Measurements from ENCODE around the gene CHID1. TPM values are rescaled to one million over a fixed set of nuclear protein-coding genes. Genes with fewer than 3 reads are reported as not detected.

The CHID1 gene
- total RNA-seq, 1 donor from 2014 or later: 88.3 TPM

DNA sequence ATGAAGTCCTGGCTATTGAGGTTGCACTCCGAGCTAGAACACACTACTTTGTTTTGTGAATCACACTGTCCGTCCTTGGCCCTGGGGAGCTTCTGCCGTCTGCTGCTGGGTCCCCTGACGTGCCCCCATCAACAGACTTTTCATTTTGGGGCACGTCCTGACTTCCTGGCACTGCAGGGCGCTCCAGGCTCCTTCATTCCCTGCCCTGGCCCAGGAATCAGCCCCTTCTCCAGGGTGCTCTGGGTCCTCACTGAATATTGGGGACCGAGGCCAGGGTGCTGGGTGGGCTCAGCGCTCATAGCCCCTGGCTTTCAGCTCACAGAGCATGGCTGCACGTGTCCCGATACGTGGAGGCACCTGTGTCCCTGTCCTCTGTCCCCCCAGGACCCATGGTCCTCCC, 45.7 kb downstream of the CHID1 start:
- Mint-ChIP-seq H3K36me3 (peaks cover 4% of the 10 kb centered on the region), H3K4me1 (peaks cover 21% of the 10 kb centered on the region), H3K9me3 (no peaks in the 10 kb centered on the region), H3K4me3 (no peak overlapping the region), H3K27me3 (ENCODE audit: low read depth) (no peaks in the 10 kb centered on the region), H3K27ac (no peak overlapping the region)
- TF ChIP-seq, protein P1, sequence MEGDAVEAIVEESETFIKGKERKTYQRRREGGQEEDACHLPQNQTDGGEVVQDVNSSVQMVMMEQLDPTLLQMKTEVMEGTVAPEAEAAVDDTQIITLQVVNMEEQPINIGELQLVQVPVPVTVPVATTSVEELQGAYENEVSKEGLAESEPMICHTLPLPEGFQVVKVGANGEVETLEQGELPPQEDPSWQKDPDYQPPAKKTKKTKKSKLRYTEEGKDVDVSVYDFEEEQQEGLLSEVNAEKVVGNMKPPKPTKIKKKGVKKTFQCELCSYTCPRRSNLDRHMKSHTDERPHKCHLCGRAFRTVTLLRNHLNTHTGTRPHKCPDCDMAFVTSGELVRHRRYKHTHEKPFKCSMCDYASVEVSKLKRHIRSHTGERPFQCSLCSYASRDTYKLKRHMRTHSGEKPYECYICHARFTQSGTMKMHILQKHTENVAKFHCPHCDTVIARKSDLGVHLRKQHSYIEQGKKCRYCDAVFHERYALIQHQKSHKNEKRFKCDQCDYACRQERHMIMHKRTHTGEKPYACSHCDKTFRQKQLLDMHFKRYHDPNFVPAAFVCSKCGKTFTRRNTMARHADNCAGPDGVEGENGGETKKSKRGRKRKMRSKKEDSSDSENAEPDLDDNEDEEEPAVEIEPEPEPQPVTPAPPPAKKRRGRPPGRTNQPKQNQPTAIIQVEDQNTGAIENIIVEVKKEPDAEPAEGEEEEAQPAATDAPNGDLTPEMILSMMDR (IDR thresholded peaks at IDR 0.05; ENCODE audit: unreplicated experiment): no peak
- DNase-seq (ENCODE audit: low spot score in 2 of 2, unreplicated experiment in 2 of 2): no peak

DNA sequence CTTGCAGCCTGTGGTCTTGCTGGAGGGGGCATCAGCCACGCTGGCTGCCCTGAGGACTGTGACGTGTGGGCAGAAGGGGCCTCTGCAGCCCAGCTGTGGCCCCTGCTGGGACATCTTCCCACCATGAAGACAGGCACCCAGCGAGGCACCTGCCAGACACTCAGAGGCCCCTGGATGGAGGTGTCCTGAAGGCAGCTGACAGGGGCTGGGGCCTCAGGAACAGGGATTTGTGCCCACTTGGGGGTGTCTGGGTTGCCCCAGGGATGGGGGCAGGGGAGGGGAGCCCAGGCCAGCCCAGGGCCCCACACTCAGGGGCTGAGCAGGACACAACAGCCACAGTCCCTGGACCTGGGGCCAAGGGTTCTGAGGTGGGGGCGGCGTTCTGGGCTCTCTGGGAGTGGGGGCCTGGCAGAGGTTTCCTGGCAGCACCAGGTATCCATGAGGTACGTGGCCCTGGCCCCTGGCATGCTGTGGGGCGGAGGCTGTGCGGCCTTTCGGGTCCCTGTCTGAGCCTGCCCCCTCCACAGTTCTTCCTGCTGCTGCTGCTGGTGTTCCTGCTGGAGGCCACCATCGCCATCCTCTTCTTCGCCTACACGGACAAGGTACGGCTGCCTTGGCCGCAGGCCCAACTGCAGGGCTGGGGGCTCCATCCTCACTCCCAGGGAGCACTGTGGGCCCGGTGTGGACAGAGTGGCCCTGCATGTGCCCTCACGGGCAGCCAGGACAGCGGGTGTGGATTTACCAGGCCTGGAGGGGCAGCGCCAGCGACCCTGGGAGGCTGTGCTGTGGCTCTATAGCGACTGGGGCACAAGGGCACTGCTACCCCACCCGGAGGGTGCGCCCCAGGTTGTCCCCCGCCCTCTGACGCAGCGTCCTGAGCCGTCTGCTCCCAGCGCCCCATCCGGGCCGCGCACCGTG, 46.4 kb downstream of the CHID1 start:
- H3K27me3 Mint-ChIP-seq (ENCODE audit: low read depth): no peaks in the 10 kb centered on the region
- no peaks in the 10 kb centered on the region for H3K9me3 Mint-ChIP-seq
- H3K36me3 Mint-ChIP-seq: peaks cover 4% of the 10 kb centered on the region
- TF ChIP-seq, protein P1 (IDR thresholded peaks at IDR 0.05; ENCODE audit: unreplicated experiment): no peak
- H3K4me1 Mint-ChIP-seq: peaks cover 26% of the 10 kb centered on the region
- no peak overlapping the region for H3K27ac Mint-ChIP-seq
- H3K4me3 Mint-ChIP-seq: no peak overlapping the region
- DNase-seq (ENCODE audit: low spot score in 2 of 2, unreplicated experiment in 2 of 2): no peak

DNA sequence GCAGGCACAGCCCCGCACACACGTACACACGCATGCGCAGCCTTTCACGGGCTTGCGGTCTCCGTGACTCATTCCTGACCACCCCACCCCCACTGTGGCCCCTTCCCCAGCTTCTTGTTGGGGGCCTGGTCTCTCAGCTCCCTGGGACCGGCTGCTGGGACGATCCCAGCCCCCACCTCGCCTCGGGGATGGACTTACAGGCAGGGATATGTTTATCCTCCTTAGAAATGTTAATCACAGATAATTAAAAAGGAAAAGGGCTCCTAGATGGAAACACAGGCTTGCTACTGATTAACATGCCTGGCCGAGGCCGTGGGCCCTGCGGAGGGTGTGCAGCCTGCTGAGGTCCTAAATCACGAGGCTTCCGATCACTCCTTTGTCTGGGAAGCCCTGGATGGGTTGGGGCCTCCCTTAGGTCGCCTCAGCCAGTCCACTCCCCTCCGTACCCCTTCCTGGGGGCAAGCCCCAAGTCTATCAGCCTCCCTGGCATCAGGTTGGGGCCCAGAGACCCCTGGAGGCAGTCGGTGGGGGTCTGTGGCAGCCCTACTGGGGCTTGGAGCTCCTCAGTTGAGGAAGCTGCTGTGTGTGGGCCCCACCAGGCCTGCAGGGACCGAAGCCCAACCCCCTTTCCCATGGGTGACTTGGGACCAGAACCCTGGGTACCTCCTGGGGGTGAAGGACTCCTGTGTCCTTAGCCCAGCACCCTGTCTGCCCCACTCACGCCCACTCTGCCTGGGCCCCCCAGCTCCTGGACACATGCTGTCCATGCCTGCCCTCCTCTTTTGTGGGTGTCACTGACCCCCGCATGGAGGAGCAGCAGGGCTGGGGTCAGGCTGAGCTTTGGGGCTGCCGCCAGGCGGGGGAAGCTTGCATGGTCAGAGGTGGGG, 47.3 kb downstream of the CHID1 start:
- H3K4me1 Mint-ChIP-seq: peaks cover 26% of the 10 kb centered on the region
- H3K9me3 Mint-ChIP-seq: no peaks in the 10 kb centered on the region
- peak overlapping the region; percentile 77 for H3K27ac Mint-ChIP-seq
- H3K27me3 Mint-ChIP-seq (ENCODE audit: low read depth): no peaks in the 10 kb centered on the region
- H3K36me3 Mint-ChIP-seq: peaks cover 3% of the 10 kb centered on the region
- H3K4me3 Mint-ChIP-seq: peak overlapping the region; percentile 26
- no peak for DNase-seq (ENCODE audit: low spot score in 2 of 2, unreplicated experiment in 2 of 2)
- TF ChIP-seq, protein P1 (IDR thresholded peaks at IDR 0.05; ENCODE audit: unreplicated experiment): no peak

DNA sequence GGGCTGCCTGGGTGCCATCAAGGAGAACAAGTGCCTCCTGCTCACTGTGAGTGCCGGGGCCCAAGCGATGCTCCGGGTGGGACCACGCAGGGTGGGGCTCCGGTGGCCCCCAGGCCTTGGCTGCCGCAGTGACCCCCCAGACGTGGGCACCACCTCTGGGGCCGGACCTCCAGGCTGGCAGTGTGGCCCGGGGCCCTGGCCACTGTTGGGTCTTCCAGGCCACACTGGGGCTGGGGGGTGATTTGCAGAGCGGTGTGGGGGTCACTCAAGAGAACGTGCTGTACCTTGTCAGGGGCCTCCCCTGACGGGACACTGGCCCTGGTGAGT, 48.0 kb downstream of the CHID1 start:
- Mint-ChIP-seq H3K27ac (no peak overlapping the region), H3K9me3 (no peaks in the 10 kb centered on the region), H3K27me3 (ENCODE audit: low read depth) (no peaks in the 10 kb centered on the region), H3K36me3 (no peaks in the 10 kb centered on the region), H3K4me1 (peaks cover 26% of the 10 kb centered on the region), H3K4me3 (no peak overlapping the region)
- TF ChIP-seq, protein P1 (IDR thresholded peaks at IDR 0.05; ENCODE audit: unreplicated experiment): no peak
- DNase-seq (ENCODE audit: low spot score in 2 of 2, unreplicated experiment in 2 of 2): no peak

DNA sequence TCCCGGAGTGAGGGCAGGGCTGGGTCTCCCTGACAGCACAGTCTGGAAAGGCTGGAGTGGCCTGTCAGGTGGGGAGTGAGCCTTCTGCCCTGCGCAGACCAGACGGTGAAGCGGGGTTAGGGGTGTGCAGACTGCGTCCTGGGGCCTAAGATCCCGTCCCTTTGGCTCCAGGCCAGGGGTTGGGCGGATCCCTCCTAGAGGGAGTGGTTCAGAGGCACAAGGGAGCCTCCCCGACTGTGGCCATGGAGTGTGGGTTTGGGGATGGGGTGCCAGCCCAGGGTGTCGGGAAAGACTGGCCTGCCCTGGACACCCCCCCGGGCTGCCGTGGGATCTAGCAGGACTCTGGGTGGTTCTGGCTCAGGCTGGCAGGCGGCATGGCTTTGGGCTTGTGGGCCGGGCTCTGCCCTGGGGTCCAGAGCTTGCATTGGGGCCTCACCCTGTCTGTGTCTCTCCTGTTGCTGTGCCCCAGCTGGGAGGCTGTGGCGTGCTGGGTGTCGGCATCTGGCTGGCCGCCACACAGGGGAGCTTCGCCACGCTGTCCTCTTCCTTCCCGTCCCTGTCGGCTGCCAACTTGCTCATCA, 48.4 kb downstream of the CHID1 start:
- Mint-ChIP-seq H3K9me3 (no peaks in the 10 kb centered on the region), H3K27ac (peak overlapping the region; percentile 34), H3K27me3 (ENCODE audit: low read depth) (no peaks in the 10 kb centered on the region), H3K4me1 (peaks cover 26% of the 10 kb centered on the region), H3K4me3 (no peak overlapping the region), H3K36me3 (no peaks in the 10 kb centered on the region)
- DNase-seq (ENCODE audit: low spot score in 2 of 2, unreplicated experiment in 2 of 2): no peak
- TF ChIP-seq, protein P1 (IDR thresholded peaks at IDR 0.05; ENCODE audit: unreplicated experiment): no peak
